ENCODE results near the gene TSACC. TPM values are rescaled to one million over a fixed set of nuclear protein-coding genes. Genes with fewer than 3 reads are reported as not detected.

The TSACC gene
- total and polyA plus RNA-seq, 2 of the 8 experiments (the other 6 are each of a cell fraction or from before 2014, with no cell fraction given) = 1.0 to 5.0 TPM

GRCh38 chr1:156385534-156386031 lies 47.3 kb downstream of the TSACC start (continued):
- TF ChIP-seq TEAD4 (IDR thresholded peaks at IDR 0.05; ENCODE audit: low read depth, low read length) = no peak
- no peak for TF ChIP-seq RBBP5 (IDR thresholded peaks at IDR 0.05; ENCODE audit: borderline replicate concordance, low read depth, low read length)
- no peak for TF ChIP-seq E2F6 (IDR thresholded peaks at IDR 0.05)
- peak; percentile 97 to 98 for TF ChIP-seq RAD21 (IDR thresholded peaks at IDR 0.05 in 1 of 2, conservative IDR thresholded peaks at IDR 0.05 in 1 of 2; ENCODE audit: low read depth in 2 of 2, low read length in 2 of 2)
- no peak for TF ChIP-seq TCF12 (IDR thresholded peaks at IDR 0.05; ENCODE audit: low read depth, low read length)
- no peak for TF ChIP-seq POLR2A (IDR thresholded peaks at IDR 0.05; ENCODE audit: control extremely low read depth in 1 of 2, low read depth in 2 of 2, low read length in 2 of 2)
- peak; percentile 18; the same call in 1 of the 2 replicates for TF ChIP-seq YY1 (IDR thresholded peaks at IDR 0.05; ENCODE audit: low read depth, low read length)
- TF ChIP-seq KDM4A (IDR thresholded peaks at IDR 0.05; ENCODE audit: low read depth, low read length, severe bottlenecking) = no peak
- no peak for TF ChIP-seq ATF2 (IDR thresholded peaks at IDR 0.05; ENCODE audit: low read length)
- peak; percentile 33; the same call in 1 of the 2 replicates for TF ChIP-seq SRF (IDR thresholded peaks at IDR 0.05; ENCODE audit: low read depth, low read length)

All from H1 (cell line).